Chondrocyte (in vitro differentiated cells): ENCODE results near the gene GPR152. TPM values are rescaled to one million over a fixed set of nuclear protein-coding genes. Genes with fewer than 3 reads are reported as not detected.
"Not testable (repeated sequence)": the region's sequence is repeated elsewhere in the genome, so short reads cannot be mapped to it uniquely, and the experiment has no call there.

ENCODE experiments used
- DNase-seq: peaks from one replicate; pipeline ENCODE4 v3.0.0; 2021; ENCODE audit warnings: mixed read lengths, low spot score
- H3K27ac Mint-ChIP-seq: one replicate; pipeline ENCODE4 v1.8.0; 2021; ENCODE audit warnings: mild to moderate bottlenecking, moderate library complexity, mixed read lengths; ENCODE audit not compliant: unreplicated experiment
- H3K27me3 Mint-ChIP-seq: 2 replicates; pipeline ENCODE4 v1.8.0; 2021; ENCODE audit warnings: low read depth, mixed read lengths
- H3K36me3 Mint-ChIP-seq: 2 replicates; pipeline ENCODE4 v1.8.0; 2021; ENCODE audit warnings: low read depth, mixed read lengths
- H3K4me1 Mint-ChIP-seq: 2 replicates; pipeline ENCODE4 v1.8.0; 2021; ENCODE audit warnings: low read depth, mild to moderate bottlenecking, mixed read lengths
- H3K4me3 Mint-ChIP-seq: one replicate; pipeline ENCODE4 v1.8.0; 2021; ENCODE audit warnings: mild to moderate bottlenecking, moderate library complexity, mixed read lengths; ENCODE audit not compliant: unreplicated experiment
- H3K9me3 Mint-ChIP-seq: 2 replicates; pipeline ENCODE4 v1.8.0; 2021; ENCODE audit warnings: low read depth, mixed read lengths
- total RNA-seq: library from RNA; stranded (reverse); gene quantifications from 3 replicates; pipeline ENCODE4 v1.2.1, GENCODE V29; 2021
- TF ChIP-seq, protein P1 (sequence below): fragments of 200-600 bp; sonication (generic); IDR thresholded peaks from 2 replicates; pipeline ENCODE4 v1.5.0; 2021; ENCODE audit warnings: antibody characterized with exemption, mild to moderate bottlenecking, moderate library complexity

Gene GPR152
- total RNA-seq, 1 donor from 2014 or later = not detected

DNA sequence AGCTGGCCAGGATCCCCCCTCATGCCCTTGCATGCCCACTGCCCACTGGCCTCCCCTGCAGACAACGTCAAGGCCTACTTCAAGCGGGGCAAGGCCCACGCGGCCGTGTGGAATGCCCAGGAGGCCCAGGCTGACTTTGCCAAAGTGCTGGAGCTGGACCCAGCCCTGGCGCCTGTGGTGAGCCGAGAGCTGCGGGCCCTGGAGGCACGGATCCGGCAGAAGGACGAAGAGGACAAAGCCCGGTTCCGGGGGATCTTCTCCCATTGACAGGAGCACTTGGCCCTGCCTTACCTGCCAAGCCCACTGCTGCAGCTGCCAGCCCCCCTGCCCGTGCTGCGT, 38.2 kb upstream of the GPR152 start:
- Mint-ChIP-seq H3K4me3 (no peak overlapping the region), H3K4me1 (peaks cover 6% of the 10 kb centered on the region), H3K36me3 (peaks cover 9% of the 10 kb centered on the region), H3K27ac (no peak overlapping the region), H3K9me3 (no peaks in the 10 kb centered on the region), H3K27me3 (no peaks in the 10 kb centered on the region)
- TF ChIP-seq, protein P1, sequence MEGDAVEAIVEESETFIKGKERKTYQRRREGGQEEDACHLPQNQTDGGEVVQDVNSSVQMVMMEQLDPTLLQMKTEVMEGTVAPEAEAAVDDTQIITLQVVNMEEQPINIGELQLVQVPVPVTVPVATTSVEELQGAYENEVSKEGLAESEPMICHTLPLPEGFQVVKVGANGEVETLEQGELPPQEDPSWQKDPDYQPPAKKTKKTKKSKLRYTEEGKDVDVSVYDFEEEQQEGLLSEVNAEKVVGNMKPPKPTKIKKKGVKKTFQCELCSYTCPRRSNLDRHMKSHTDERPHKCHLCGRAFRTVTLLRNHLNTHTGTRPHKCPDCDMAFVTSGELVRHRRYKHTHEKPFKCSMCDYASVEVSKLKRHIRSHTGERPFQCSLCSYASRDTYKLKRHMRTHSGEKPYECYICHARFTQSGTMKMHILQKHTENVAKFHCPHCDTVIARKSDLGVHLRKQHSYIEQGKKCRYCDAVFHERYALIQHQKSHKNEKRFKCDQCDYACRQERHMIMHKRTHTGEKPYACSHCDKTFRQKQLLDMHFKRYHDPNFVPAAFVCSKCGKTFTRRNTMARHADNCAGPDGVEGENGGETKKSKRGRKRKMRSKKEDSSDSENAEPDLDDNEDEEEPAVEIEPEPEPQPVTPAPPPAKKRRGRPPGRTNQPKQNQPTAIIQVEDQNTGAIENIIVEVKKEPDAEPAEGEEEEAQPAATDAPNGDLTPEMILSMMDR = no peak
- no peak for DNase-seq

DNA sequence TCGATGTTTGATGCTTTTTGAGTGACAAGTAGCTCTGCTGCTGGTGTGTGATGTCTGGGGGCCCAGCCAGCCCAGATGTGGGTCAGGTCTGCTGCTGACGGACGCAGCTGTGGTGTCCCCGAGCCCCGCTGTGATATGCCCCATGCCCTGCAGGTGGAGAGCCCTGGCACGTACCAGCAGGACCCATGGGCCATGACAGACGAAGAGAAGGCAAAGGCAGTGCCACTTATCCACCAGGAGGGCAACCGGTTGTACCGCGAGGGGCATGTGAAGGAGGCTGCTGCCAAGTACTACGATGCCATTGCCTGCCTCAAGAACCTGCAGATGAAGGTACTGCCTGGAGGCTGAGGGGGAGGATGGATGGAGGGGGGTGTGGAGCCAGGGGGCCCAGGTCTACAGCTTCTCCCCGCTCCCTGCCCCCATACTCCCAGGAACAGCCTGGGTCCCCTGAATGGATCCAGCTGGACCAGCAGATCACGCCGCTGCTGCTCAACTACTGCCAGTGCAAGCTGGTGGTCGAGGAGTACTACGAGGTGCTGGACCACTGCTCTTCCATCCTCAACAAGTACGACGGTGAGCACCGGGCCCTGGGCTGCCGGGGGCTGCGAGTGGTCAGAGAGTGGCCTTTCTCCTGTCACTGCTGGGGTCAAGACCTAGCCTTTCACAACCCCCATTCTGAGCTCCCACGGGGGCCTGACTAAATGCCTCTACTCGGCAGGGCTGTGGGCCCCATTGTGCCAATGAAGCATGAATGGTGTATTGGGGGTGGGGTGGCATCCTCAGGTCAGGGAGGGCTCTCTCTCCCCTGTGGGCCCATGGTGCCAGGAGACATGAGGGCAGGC, 37.6 kb upstream of the GPR152 start:
- no peak overlapping the region for H3K4me3 Mint-ChIP-seq
- H3K27me3 Mint-ChIP-seq = no peaks in the 10 kb centered on the region
- H3K9me3 Mint-ChIP-seq = no peaks in the 10 kb centered on the region
- H3K27ac Mint-ChIP-seq = no peak overlapping the region
- TF ChIP-seq, protein P1 = no peak
- H3K36me3 Mint-ChIP-seq = peaks cover 9% of the 10 kb centered on the region
- peaks cover 8% of the 10 kb centered on the region for H3K4me1 Mint-ChIP-seq
- DNase-seq = no peak

DNA sequence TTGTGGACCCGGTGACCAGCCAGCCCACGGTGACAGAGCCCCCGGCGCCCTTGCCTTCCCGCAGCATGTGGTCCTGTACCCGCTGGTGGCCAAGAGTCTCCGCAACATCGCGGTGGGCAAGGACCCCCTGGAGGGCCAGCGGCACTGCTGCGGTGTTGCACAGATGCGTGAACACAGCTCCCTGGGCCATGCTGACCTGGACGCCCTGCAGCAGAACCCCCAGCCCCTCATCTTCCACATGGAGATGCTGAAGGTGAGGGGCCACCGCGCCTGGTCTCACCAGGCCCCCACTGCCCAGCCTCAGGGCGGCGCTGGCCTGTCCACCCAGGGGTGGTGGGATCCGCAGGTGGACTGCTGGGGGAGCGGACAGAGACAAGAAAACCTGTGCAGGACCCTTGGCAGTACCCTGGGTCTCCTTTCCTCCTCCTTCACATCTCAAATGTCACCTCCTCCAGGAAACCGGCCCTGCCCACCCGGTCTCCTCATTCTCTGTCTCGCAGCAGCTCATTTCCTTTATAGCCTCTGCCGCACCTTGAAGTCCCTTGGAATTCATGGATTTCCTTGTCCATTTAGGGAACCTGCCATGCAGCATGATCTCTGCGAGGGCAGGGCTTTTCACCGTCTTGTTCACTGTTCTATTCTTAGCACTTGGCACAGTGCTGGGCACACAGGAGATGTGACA, 36.8 kb upstream of the GPR152 start:
- no peaks in the 10 kb centered on the region for H3K9me3 Mint-ChIP-seq
- H3K4me1 Mint-ChIP-seq = peaks cover 15% of the 10 kb centered on the region
- peak; percentile 94 for DNase-seq
- no peaks in the 10 kb centered on the region for H3K27me3 Mint-ChIP-seq
- no peak overlapping the region for H3K4me3 Mint-ChIP-seq
- H3K36me3 Mint-ChIP-seq = peaks cover 9% of the 10 kb centered on the region
- TF ChIP-seq, protein P1 = no peak
- H3K27ac Mint-ChIP-seq = no peak overlapping the region

DNA sequence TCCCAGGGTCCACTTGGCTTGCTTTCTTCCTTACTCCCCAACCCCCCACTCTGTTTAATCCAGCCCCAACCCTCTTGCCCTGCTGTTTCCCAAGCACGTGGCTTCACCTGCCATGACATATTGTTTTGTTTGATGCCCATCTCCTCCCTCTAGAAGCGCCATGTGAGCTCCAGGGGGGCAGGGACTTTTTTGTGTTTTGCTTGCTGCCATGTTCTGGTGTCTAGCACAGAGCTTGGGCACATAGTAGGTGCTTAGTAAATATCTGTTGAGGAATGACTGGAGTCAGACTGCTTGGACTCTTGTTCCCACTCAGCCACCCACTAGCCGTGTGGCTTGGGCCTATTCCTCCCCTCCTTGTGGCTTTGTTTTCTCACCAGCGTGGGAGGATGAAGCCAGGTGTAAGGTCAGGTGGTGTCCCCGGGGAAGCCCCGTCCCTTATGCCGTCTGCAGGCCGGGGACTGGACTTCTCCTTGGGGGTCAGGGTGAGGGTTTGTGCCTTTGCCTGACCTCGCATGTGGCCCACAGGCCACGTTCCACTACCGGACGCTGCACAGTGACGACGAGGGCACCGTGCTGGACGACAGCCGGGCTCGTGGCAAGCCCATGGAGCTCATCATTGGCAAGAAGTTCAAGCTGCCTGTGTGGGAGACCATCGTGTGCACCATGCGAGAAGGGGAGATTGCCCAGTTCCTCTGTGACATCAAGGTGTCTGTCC, 34.1 kb upstream of the GPR152 start:
- H3K4me1 Mint-ChIP-seq = peaks cover 37% of the 10 kb centered on the region
- TF ChIP-seq, protein P1 = no peak
- H3K27ac Mint-ChIP-seq = no peak overlapping the region
- no peak for DNase-seq
- H3K4me3 Mint-ChIP-seq = no peak overlapping the region
- H3K27me3 Mint-ChIP-seq = no peaks in the 10 kb centered on the region
- no peaks in the 10 kb centered on the region for H3K9me3 Mint-ChIP-seq
- H3K36me3 Mint-ChIP-seq = peaks cover 9% of the 10 kb centered on the region

DNA sequence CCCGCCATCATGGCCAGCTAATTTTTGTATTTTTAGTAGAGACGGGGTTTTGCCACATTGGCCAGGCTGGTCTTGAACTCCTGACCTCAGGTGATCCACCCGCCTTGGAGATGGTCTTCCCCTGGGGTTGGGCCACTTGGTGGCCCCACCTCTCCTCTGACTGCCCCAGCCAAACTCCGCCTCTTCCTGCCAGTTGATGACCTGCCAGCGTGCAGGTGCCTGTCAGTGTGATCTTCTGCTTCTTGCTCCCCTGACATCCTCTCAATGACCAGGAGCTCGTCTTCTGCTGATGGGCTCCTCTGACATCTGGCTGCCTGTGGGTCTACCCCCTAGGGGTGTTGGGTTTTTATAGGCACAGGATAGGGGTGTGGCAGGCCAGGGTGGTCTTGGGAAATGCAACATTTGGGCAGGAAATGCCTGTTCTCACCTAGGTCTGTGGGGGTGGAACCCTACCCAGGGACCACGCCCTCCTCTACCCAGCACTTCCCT, 33.4 kb upstream of the GPR152 start:
- not testable (repeated sequence) for H3K27me3 Mint-ChIP-seq, H3K9me3 Mint-ChIP-seq, H3K4me3 Mint-ChIP-seq, DNase-seq, H3K36me3 Mint-ChIP-seq, H3K27ac Mint-ChIP-seq
- peaks cover 37% of the 10 kb centered on the region for H3K4me1 Mint-ChIP-seq
